ENCODE results near the gene DNAJB1. TPM values are rescaled to one million over a fixed set of nuclear protein-coding genes. Genes with fewer than 3 reads are reported as not detected.

Gene DNAJB1
- total and polyA plus RNA-seq, 2 of the 13 experiments (the other 11 are each of a cell fraction or from before 2014, with no cell fraction given): 87.5 to 97.3 TPM

GRCh38 chr19:14519860-14520407 lies 1.7 kb upstream of the DNAJB1 start (continued):
- TF ChIP-seq ZNF574 (CRISPR knock-in tag; IDR thresholded peaks at IDR 0.05) (peak; percentile 58), ETS1 (CRISPR knock-in tag; IDR thresholded peaks at IDR 0.05) (no peak), FIP1L1 (IDR thresholded peaks at IDR 0.05; ENCODE audit: borderline replicate concordance, insufficient read depth, low read depth, low read length) (no peak), HOXA7 (CRISPR knock-in tag; IDR thresholded peaks at IDR 0.05) (no peak), ZNF3 (CRISPR knock-in tag; IDR thresholded peaks at IDR 0.05) (no peak), TFDP2 (CRISPR knock-in tag; IDR thresholded peaks at IDR 0.05) (no peak), RFX5 (IDR thresholded peaks at IDR 0.05; ENCODE audit: low read depth, low read length) (no peak), FOXO4 (CRISPR knock-in tag; conservative IDR thresholded peaks at IDR 0.05) (no peak), AGO1 (IDR thresholded peaks at IDR 0.05; ENCODE audit: low read depth, low read length, poor library complexity, severe bottlenecking) (no peak), SMYD3 (CRISPR knock-in tag; IDR thresholded peaks at IDR 0.05) (0 out of 2 replicates have a peak, but pooled peaks have one; percentile 61), TMF1 (CRISPR knock-in tag; IDR thresholded peaks at IDR 0.05; ENCODE audit: low read depth) (no peak), ZNF317 (CRISPR knock-in tag; IDR thresholded peaks at IDR 0.05) (no peak), ZNF619 (CRISPR knock-in tag; IDR thresholded peaks at IDR 0.05) (no peak), HNRNPUL1 (IDR thresholded peaks at IDR 0.05; ENCODE audit: low read depth, low read length) (no peak), REPIN1 (CRISPR knock-in tag; IDR thresholded peaks at IDR 0.05; ENCODE audit: borderline replicate concordance, low read depth) (no peak), ZHX2 (IDR thresholded peaks at IDR 0.05; ENCODE audit: low read depth) (no peak), ZHX2 (CRISPR knock-in tag; IDR thresholded peaks at IDR 0.05; ENCODE audit: borderline replicate concordance) (no peak)
